Prostate gland (tissue), 2 donors: ENCODE results near the gene GNL1. TPM values are rescaled to one million over a fixed set of nuclear protein-coding genes. Genes with fewer than 3 reads are reported as not detected.

Experiments
- DNase-seq: peaks from one replicate; pipeline ENCODE4 v3.0.0-alpha.2; 2019; ENCODE audit warnings: low spot score
- H3K27ac ChIP-seq, 2 donors: fragments of 200-600 bp; sonication (generic); 2 replicates each; pipeline ENCODE4 v1.5.1; 2017 to 2019
- H3K27me3 ChIP-seq: fragments of 200-600 bp; sonication (generic); replicated peaks from 2 replicates; pipeline ENCODE4 v1.5.1; 2019; ENCODE audit not compliant: insufficient read depth
- H3K36me3 ChIP-seq, 2 donors: fragments of 200-600 bp; sonication (generic); 1 replicate in 1 of 2; 2 replicates in 1 of 2; pipeline versions ENCODE4 v1.5.1 to v1.8.1; 2017 to 2019
- H3K4me1 ChIP-seq: fragments of 200-600 bp; sonication (generic); replicated peaks from 2 replicates; pipeline ENCODE4 v1.5.1; 2019
- H3K4me3 ChIP-seq, 2 donors: fragments of 200-600 bp; sonication (generic); 2 replicates each; pipeline ENCODE4 v1.5.1; 2017 to 2019
- H3K9me3 ChIP-seq: fragments of 200-600 bp; sonication (generic); 2 replicates; pipeline ENCODE4 v1.5.1; 2017
- CTCF ChIP-seq, 4 experiments: fragments of 200-600 bp in 2 of 4; fragments of 450-650 bp in 2 of 4; sonication (generic) in 2 of 4; IDR thresholded peaks; 1 replicate in 3 of 4; 2 replicates in 1 of 4; pipeline ENCODE4 v1.5.1; 2016 to 2019; ENCODE audit warnings: antibody characterized with exemption in 4 of 4, mild to moderate bottlenecking in 2 of 4, moderate library complexity in 2 of 4
- POLR2A ChIP-seq: fragments of 450-650 bp; IDR thresholded peaks from one replicate; pipeline ENCODE4 v1.6.1; 2016; ENCODE audit warnings: antibody characterized with exemption, mild to moderate bottlenecking
- POLR2AphosphoS5 ChIP-seq: sonication (generic); formaldehyde crosslinking; IDR thresholded peaks from one replicate; pipeline ENCODE4 v1.6.1; 2017; ENCODE audit warnings: antibody characterized with exemption
- WGBS: methylation state at CpG from one replicate; pipeline ENCODE4 v1.1.5; 2018; 5-methylcytosine and 5-hydroxymethylcytosine counted together
- intact Hi-C: fragments of 100-400 bp; cut with DNase I; formaldehyde crosslinking; loops from one replicate; pipeline ENCODE4 v1.14.2; 2022
- total RNA-seq, 2 donors: library from RNA; depleted of rRNA; stranded (reverse); fragments of >200 nt; gene quantifications; one replicate each; pipeline ENCODE4 v1.1.0, GENCODE V29; 2016

The GNL1 gene
- total RNA-seq, 2 donors from 2014 or later: 38.3 to 56.4 TPM

- peaks cover 14% of the 10 kb centered on the region for H3K4me1 ChIP-seq
- no peak overlapping the region for H3K4me3 ChIP-seq
- no peak for TF ChIP-seq POLR2A
- TF ChIP-seq POLR2AphosphoS5: peak; percentile 90
- peak overlapping the region; percentile 67 to 69 for H3K27ac ChIP-seq
- peaks cover 0 to 5% of the 10 kb centered on the region in 2 donors for H3K36me3 ChIP-seq
- intact Hi-C loops: loop anchor here (10.0 kb wide), 1 partner anchor 46 kb away; no protein-coding TSS in a partner anchor
- WGBS: 36% methylated on average over 1 of the region's 1 CpG
- DNase-seq: peak; percentile 72
- H3K9me3 ChIP-seq: no peaks in the 10 kb centered on the region
- H3K27me3 ChIP-seq: no peaks in the 10 kb centered on the region
Observed at GRCh38 chr6:30591008-30591407, 34.7 kb upstream of the GNL1 start.

- Histone ChIP-seq H3K4me3 (no peak overlapping the region), H3K27me3 (no peaks in the 10 kb centered on the region), H3K9me3 (no peaks in the 10 kb centered on the region), H3K36me3 (peaks cover 0 to 7% of the 10 kb centered on the region in 2 donors), H3K27ac (peak overlapping the region; percentile 67 to 69), H3K4me1 (peaks cover 14% of the 10 kb centered on the region)
- TF ChIP-seq POLR2A: no peak
- no peak for TF ChIP-seq CTCF (IDR thresholded peaks at IDR 0.05)
- TF ChIP-seq POLR2AphosphoS5: no peak
- intact Hi-C loops: loop anchor here (10.0 kb wide), 1 partner anchor 46 kb away; no protein-coding TSS in a partner anchor
- no peak for DNase-seq
- 43% methylated on average over 8 of the region's 8 CpGs for WGBS
Observed at GRCh38 chr6:30590509-30590908, 34.2 kb upstream of the GNL1 start.

- H3K9me3 ChIP-seq: no peaks in the 10 kb centered on the region
- no peak overlapping the region for H3K4me3 ChIP-seq
- intact Hi-C loops: loop anchor here (10.0 kb wide), 1 partner anchor 45 kb away; no protein-coding TSS in a partner anchor
- H3K27ac ChIP-seq: peak overlapping the region; percentile 67 to 69
- no peak for TF ChIP-seq POLR2A
- no peak for TF ChIP-seq CTCF (IDR thresholded peaks at IDR 0.05)
- TF ChIP-seq POLR2AphosphoS5: no peak
- H3K27me3 ChIP-seq: no peaks in the 10 kb centered on the region
- WGBS: 67% methylated on average over 15 of the region's 15 CpGs
- peaks cover 4 to 14% of the 10 kb centered on the region in 2 donors for H3K36me3 ChIP-seq
- H3K4me1 ChIP-seq: peaks cover 14% of the 10 kb centered on the region
- DNase-seq: no peak
Observed at GRCh38 chr6:30589754-30590358, 33.6 kb upstream of the GNL1 start.

- Histone ChIP-seq H3K27ac (no peak overlapping the region), H3K4me1 (no peaks in the 10 kb centered on the region), H3K9me3 (no peaks in the 10 kb centered on the region), H3K4me3 (no peak overlapping the region), H3K27me3 (no peaks in the 10 kb centered on the region), H3K36me3 (peaks cover 27 to 39% of the 10 kb centered on the region in 2 donors)
- TF ChIP-seq POLR2AphosphoS5 (no peak), CTCF (IDR thresholded peaks at IDR 0.05) (no peak), POLR2A (no peak)
- WGBS: 59% methylated on average over 5 of the region's 5 CpGs
- intact Hi-C loops: no loop called here
- DNase-seq: no peak
Observed at GRCh38 chr6:30583921-30584320, 27.6 kb upstream of the GNL1 start.

GRCh38 chr6:30578051-30578450 lies 21.8 kb upstream of the GNL1 start:
- Histone ChIP-seq H3K4me1 (no peaks in the 10 kb centered on the region), H3K9me3 (no peaks in the 10 kb centered on the region), H3K4me3 (no peak overlapping the region), H3K27me3 (no peaks in the 10 kb centered on the region), H3K36me3 (peaks cover 17 to 21% of the 10 kb centered on the region in 2 donors), H3K27ac (no peak overlapping the region)
- 94% methylated on average over 8 of the region's 8 CpGs for WGBS
- TF ChIP-seq CTCF (IDR thresholded peaks at IDR 0.05): no peak
- no peak for TF ChIP-seq POLR2A
- no peak for TF ChIP-seq POLR2AphosphoS5
- intact Hi-C loops: no loop called here
- DNase-seq: no peak
